Posterior vena cava (tissue), 2 donors: Measurements from ENCODE around the gene SPSB1. TPM values are rescaled to one million over a fixed set of nuclear protein-coding genes. Genes with fewer than 3 reads are reported as not detected.
A peak's percentile ranks its signal among the peaks of the same experiment; 100 is the strongest.

ENCODE experiments used
- DNase-seq: peaks from one replicate; pipeline ENCODE4 v3.0.0-alpha.2; 2020; ENCODE audit warnings: low spot score
- intact Hi-C, 2 donors: fragments of 100-400 bp; cut with DNase I; formaldehyde crosslinking; loops; one replicate each; pipeline versions ENCODE4 v1.14.1 to v1.14.2; 2022 to 2023
- total RNA-seq, 2 donors: library from RNA; stranded (reverse); fragmentation: NEBNext Ultra II Directional; extraction: Animal tissue kit (Norgen Biotek cat#: 25700); gene quantifications; one replicate each; pipeline ENCODE4 v1.2.1, GENCODE V29; 2021
- donor health status: DM: yes; HTN: yes; CAD: no.
- donor health status: DM: yes; HTN: yes; CAD: no.

Gene SPSB1
- total RNA-seq, 2 donors from 2014 or later: 30.9 to 48.0 TPM

DNA sequence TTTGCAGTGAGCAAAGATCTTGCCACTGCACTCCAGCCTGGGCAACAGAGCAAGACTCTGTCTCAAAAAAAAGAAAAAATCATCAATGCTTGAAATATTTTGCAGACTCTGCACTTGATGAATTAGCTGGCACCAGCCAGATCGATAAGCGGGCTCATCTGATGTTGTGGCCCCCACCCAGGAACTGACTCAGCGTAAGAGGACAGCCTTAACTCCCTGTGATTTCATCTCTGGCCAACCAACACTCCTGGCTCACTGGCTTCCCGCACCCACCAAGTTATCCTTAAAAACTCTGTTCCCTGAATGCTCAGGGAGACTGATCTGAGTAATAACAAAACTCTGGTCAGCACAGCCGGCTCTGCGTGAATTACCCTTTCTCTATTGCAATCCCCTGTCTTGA is 98.9 kb downstream of the SPSB1 start:
- no peak for DNase-seq
- intact Hi-C loops: no loop called here

DNA sequence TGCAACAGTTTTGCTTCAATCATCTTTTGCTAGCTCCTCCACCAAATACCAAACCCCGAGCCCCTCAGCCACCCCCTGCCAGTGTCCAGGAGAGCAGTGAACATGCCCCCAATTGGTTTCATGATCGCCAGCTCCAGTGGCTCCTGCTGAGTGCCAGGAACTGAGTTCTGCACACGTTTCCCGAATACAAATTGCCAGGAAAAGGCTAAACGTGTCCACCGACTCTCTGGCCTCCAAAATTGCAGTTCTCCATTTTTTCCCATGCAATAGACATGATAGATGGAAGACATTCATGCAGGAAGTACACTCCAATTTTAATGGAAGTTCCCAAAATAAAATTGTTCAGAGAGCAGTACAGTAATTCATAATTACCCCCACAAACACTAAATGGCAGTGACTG is 101.3 kb downstream of the SPSB1 start:
- no peak for DNase-seq
- intact Hi-C loops: no loop called here

DNA sequence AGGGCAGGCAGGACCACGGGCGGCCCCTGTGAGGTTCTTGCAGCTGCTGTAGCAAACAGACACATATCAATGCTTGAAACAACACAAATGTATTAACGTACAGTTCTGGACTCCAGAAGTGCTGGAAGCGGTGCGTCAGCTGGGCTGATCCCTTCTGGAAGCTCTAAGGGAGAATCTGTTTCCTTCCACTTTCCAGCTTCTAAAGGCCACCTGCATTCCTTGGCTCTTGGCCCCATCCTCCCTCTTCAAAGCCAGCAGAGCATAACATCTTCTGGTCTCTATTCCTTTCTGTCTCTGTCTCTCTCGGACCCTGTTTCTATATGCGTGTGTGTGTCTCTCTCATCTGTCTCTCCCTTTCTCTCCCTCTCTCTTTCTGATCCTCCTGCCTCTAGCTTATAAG is 102.3 kb downstream of the SPSB1 start:
- intact Hi-C loops: no loop called here
- DNase-seq: no peak

DNA sequence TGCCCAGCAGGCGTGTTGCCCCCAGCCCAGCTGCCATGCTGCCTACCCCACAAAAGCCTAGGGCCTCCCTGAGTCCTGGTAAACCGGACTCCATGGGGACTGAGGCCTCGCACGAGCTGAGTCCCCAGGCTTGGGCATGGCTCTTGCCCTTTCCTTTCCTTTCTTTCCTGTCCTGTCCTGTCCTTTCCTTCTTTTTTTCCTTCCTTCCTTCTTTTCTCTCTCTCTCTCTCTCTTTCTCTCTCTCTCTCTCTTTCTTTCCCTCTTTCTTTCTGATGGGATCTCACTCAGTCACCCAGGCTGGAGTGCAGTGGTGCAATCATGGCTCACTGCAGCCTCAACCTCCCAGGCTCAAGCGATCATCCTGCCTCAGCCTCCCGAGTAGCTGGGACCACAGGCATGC is 104.4 kb downstream of the SPSB1 start:
- intact Hi-C loops: no loop called here
- no peak for DNase-seq

DNA sequence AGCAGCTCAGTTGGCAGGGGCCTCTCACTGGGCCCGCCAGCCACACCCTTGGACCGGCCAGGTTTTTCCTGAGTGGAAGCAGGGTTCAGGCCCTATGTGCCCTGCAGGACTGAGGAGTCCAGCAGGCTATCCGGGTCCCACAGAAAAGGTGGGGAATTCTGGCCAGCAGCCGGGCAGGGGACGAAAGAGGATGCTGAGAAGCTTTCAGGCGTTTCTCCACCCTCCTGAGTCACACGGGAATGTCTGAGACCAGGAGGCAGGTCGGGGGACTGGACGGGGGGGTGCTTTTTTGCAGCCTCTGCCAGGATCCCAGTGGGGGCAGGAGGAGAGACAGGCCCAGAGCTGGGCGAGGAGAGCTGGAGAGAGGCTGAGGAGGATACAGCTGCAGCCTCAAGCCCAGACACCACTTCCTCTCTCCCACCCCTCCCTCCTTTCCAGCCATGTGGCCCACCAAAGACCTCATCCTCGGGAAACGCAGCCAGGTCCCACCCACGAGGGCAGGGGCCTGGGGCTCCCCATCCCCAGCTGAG is 105.4 kb downstream of the SPSB1 start:
- no peak for DNase-seq
- intact Hi-C loops: no loop called here

DNA sequence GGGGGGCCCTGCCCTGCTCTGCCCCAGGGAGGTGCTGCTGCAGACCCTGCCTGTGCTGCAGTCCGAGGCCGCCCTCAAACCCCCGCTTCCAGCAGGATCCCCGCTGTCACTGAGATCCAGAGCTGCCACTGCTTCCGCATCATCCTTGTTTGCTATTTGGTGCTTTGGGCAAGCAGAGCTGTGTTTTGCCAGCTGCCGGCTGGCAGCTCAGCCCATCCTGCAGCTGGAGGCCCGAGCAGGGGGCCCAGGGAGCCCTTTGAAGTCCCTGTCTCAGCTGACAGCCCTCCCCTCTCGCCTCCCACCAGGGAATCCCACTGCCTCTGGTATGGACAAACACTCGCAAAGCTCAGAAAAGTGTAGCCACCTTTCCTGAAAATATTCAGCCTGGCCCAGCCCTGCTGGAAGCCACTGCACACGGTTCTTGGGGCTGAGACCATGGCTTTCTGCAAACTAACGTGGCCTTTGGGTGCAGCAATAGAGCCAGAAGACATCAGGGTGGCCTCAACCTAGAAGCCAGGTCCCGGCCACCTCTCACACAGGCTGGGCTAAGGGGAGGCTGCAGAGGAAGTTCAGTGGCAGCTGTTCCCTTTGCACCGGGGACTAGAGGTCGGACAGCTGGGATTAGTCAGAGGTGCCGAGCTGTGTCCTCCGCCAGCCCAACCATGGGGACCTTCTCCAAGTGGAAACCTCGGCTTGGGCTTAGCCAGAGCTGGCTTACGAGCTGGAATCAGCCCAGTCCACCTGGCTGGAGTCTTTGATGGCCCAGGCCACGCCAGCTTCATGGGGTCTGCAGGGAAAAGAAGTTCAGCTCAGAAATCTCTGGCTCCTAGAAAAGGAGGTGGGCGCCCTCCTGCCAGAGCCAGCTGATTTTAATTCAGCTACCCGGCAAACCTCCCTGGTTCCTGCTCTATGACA is 107.1 kb downstream of the SPSB1 start:
- no peak for DNase-seq
- intact Hi-C loops: no loop called here

DNA sequence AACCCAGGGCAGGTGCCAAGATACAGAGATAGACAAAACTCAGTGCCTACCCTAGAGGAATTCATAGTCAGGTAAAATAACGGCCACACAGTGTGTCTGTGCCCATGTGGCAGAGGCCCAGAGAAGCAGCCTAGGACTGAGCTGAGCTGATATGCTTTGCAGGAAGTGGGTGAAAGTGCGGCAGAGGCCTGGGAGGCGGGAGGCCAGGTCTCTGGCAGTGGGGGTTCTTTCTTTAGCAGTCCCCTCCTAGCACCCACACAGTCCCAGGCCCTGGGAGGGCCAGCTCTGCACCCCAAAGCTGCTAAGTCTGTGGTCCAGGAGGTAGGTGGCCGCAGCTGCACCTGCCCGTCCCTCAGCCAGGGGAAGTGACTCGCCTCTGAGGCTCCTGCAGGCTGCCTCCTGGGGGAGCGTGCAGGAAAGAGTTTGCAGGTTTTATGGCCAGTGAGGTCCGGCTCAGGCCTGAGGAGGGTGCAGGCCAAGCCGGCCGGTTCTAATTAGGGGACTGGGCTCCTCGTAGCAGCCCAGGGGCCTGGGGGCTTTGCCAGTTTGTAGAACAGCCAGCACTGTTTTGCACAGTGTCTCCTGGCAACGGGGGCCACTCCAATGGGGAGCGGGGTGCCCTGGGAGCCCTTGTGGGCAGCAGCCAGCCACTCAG is 107.9 kb downstream of the SPSB1 start:
- intact Hi-C loops: no loop called here
- no peak for DNase-seq

DNA sequence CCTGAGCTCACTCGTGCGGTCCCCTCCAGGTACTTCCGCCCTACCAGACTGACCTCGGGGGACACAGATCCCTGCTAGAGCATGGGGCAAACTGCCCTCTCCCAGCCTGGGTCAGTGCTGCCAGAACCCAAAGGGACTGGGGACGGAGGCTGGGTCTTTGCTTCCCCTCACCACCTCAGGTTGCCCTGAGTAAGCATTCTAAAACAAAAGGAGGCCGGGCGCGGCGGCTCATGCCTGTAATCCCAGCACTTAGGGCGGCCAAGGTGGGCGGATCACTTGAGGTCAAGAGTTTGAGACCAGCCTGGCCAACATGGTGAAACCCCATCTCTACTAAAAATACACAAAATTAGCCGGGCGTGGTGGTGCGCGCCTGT is 108.4 kb downstream of the SPSB1 start:
- intact Hi-C loops: no loop called here
- DNase-seq: no peak

DNA sequence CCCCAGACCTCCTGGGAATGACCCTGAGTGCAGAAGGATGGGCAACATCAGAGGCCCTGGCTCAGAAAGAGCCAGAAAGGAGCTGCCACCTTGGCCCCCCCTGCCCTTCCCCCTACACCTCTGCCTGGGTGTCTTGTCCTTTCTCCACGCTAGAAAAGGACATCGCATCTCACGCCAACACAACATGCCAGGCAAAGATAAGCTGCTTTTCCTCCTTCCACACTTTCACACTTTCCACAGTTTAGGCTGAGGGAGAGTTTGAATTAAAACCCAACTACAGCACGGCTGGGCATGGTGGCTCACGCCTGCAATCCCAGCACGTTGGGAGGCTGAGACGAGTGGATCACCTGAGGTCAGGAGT is 109.5 kb downstream of the SPSB1 start:
- intact Hi-C loops: no loop called here
- no peak for DNase-seq

DNA sequence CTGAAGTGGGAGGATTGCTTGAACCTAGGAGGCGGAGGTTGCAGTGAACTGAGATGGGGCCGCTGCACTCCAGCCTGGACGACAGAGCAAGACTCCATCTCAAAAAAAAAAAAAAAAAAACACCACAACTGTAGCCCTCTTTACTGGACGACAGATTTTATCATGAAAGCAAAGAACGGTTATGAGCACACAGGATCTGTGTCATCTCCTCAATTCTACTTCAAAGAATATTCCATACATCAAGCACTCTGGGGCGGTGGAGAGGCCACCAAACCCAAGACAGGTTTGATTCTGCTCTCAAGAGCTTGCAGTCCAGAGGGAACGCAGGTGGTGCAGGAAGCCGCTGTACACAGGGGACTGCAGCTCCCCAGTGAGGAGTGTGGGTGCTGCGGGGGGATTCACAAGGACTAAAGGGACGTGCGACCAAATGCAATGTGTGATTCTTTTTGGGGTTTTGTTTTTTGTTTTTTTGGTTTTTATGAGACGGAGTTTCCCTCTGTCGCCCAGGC is 110.1 kb downstream of the SPSB1 start:
- intact Hi-C loops: no loop called here
- no peak for DNase-seq

DNA sequence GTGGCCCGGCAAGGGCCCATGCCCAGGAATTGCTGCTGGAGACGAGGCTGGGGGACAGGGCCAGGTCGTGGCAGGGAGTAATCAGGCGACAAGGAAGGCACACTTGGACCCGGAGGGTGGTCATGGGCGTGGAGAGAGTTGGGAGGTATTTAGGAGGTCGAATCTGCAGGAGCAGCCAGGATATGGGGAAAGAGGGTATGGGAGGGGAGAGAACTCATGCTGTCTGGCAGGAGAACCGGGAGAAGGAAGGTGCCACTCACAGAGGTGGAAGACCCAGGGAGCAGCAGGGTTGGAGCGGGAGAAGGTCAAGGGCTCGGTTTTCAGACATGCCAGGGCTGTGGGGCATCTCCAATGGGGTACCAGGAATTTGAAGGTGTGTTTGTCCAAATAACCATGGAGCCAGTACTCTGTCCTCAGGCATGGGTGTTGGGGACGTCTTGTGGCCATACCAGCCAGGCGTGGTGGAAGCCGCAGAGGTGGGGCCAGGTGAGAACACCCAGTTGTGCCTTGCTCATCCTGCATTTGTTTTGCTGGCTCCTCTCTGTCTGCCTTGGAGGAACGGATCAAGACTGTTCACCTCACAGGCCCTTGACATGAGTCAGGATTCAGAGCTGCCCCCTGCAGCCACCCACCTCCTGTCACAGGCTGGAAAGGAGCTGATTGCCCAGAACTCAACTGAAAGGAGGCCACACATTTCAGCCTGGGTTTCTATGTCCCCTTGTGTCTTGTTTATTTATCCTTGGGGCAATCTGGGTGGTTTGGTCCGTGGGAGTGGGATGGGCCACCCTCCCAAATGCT is 111.6 kb downstream of the SPSB1 start:
- intact Hi-C loops: no loop called here

DNA sequence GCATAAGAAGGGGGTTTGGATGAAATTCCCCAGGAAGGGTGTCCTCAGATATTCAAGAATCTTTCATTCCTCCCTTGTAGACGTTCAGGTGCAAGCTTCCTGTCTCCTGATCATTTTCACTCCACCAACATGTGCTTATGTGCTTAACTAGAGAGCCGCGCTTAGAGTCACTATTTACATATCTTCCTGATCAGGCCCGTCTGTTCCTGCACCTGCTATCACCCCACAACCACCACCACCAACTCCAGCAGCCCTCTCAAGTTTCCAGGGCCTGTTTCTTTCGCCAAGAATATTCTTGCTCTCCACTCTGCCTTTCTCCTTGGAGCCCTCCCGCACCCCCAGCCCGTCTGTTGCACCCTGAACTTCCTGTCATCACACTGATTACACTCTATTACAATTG is 113.4 kb downstream of the SPSB1 start:
- no peak for DNase-seq
- intact Hi-C loops: loop anchor here in 1 of 2 donors (5.0 kb wide), 1 partner anchor 1714 kb away; no protein-coding TSS in a partner anchor

More for the DNA sequence above, 111.6 kb downstream of the SPSB1 start:
- no peak for DNase-seq

DNA sequence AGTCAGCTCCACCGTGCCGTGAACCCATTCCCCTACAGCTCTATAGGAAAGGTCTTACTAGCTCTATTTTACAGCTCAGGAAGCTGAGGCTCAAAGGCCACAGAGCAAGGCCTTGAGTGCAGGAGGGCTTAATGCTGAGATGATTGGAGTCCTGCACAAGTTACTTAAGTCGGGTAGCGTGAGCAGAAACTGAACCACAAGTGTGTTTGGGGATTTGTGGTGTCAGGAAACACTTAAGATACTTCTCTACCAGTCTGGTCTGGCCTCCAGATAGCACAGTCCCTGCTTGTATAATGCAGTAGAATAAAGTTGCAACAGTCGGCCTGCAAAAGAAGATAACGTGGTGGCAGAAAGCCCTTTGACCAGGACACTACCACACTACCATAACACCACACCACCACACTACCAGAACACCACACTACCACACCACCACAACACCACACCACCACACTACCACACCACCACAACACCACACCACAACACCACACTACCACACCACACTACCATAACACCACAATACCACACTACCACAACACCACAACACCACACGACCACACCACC is 118.1 kb downstream of the SPSB1 start:
- intact Hi-C loops: no loop called here
- DNase-seq: no peak

DNA sequence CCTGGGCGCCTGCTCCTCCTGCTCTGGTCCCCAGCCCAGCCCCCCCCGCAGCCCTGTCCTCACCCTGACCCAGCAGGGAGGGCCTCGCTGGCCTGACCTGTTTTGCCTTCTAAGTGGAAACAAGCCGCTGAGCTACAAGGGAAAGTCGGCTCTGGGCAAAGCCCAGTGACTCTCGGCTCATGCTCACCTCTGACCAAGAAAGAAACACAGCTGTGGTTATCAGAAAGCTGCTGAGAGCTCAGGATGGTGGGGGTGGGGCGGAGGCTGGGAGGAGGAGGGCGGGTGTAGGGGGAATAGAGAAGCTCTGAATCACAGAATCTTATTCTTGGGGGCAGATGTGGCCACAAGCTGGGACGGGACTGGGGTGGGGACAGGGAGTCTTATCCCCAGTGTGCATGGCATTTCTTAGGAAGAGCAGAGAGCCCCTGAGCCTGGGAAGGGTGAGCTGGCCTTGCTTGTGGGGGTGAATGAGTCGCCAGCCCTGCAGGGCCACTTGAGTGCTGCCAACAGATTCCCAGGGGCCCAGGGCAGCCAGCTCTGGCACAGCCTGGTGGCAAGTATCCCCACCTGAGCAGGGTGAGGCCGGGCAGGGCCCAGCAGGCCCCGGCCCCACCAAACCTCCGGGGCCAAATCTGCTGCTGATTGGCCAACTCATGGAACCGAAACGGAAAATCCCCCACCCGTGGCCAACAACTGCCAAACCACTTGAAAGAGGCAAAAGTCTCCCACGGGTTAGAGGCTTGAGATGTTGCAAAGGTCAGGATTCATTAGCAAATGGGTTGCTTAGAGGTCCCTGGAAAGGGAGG is 120.6 kb downstream of the SPSB1 start:
- DNase-seq: peak; percentile 93
- intact Hi-C loops: no loop called here

DNA sequence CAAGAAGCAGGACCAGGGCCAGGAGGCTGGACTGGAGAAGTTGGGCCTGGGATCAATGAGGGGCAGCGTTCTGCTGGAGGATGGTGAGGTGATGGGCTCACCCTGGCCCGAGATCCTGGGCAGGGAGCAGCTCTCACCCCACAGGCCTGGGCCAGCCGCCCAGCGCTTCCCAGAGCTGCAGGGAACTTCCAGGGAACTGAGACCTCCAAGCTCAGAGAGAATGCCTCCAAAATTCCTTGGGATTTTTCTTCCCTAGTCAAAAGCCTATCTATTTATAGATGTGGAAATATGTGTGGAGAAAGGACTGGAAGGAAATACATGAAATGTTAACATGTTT is 121.2 kb downstream of the SPSB1 start:
- DNase-seq: no peak
- intact Hi-C loops: no loop called here

DNA sequence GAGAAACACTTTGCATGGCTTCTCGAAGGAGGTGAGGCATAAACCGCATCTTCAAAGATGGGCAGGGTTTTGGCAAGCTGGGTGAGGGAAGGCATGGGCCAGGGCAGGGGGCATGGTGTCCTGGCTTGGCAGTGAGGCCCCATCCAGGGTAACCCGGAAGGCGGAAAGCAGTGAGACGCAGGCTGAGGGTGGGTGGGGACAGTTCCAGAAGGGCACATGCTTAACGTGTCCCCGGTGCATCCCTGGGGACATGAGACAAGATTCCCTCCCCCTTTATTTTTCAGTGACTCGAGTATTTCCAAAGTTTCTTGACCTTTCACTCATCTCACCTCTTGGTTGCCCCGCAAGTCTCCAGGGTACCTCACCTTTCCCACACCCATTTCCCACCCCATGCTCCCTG is 123.8 kb downstream of the SPSB1 start:
- DNase-seq: no peak
- intact Hi-C loops: no loop called here

DNA sequence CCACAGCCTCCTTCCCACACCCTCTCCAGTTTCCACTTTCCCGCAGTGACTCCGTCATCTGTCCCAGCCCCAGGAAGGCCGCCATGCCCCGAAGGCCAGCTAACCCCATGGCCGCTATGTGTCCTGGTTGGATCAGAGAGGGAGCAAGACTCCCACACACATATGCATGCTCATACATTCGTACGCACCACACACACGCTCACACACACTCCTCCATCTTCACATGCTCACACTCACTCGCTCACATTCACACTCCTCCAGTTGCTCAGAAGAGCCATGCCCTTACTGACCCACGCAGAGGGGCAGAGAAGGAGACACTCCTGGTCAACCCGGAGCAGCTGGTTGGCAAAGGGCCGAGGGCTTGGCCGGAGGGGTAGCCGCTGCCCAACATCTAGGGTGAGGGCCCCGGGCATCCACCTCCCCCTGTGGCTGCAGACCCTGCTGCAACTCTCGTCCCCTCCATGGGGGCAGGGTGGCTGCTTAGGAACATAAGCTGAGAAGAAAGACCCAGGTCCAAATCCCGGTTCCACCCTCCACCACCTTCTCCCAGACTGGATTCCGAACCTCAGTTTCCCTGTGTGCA is 124.3 kb downstream of the SPSB1 start:
- intact Hi-C loops: no loop called here
- no peak for DNase-seq

DNA sequence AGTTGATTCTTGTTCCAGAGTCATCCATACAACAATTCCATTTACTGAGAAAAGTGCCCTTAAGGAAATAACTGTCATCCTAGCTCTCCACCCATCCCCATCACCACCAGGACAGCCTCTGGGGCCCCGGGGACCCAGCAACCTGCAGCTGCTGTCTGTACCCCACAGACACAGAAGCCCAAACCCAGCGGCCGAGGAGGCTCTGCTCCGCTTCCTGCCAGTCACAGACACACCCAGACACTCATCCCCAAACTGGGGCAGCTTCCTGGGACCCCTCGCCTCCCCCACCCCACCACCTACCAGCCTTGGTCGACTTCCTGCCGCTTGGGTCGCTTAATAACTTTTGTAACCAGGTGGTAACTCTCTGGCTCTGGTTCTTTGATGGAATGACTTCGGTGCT is 125.0 kb downstream of the SPSB1 start:
- DNase-seq: no peak
- intact Hi-C loops: no loop called here
